HG02981 (cell line): ENCODE results near the gene PRODH2.

Source experiments
- ATAC-seq: cut with Tn5 transposase; IDR thresholded peaks from one replicate; pipeline ENCODE4 v1.9.1; 2021; ENCODE audit warnings: mild to moderate bottlenecking, moderate library complexity; ENCODE audit not compliant: unreplicated experiment

PRODH2 gene

GRCh38 chr19:35764432-35765315 lies 48.0 kb downstream of the PRODH2 start:
- no peak for ATAC-seq

DNA sequence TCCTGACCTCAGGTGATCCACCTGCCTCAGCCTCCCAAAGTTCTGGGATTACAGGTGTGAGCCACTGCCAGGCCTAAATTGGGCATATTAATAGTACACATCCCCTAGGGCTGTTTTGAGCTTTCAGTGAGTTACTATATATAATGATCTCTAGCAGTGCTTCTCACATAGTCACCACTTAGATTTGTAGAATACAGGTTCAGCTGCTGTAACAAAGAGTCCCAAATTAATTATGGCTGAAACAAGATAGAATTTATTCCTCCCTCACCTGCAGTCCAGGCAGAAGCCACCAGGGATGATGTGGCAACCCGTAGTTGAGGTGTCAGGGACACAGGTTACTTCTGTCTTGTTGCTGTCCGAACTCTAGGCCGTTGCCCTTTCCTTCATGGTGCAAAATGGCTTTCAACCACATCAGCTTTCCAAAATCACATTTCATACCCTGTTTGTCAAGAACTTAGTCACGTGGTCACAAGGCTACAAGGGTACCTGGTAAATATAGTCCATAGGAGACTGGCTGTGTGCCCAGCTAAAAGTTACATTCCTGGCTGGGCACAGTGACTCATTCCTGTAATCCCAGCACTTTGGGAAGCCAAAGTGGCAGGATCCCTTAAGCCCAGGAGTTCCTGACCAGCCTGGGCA lies 51.8 kb downstream of the PRODH2 start:
- no peak for ATAC-seq

DNA sequence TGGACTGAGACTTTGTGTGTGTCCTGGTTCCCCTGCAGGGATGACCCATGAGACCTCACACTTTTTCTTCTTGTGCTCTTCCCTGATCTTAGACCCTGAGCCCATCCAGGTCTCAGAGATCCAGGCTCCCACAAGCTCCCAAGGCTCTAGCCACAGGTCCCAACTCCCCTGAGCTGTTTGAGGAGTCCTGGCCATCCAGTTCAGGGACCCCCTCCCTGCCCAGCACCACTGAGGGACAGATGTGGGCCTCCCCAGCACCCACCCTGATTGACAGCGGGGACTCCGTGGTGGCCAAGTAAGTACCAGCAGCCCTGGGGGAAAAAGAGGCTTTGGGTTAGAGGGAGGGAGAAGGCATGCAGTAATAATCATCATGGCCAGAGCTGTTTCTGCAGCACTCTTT lies 52.9 kb downstream of the PRODH2 start:
- ATAC-seq = no peak

GRCh38 chr19:35757749-35758608 lies 54.7 kb downstream of the PRODH2 start, which contains the start of gene PROSER3:
PROSER3 (plus strand) TSS chr19:35758176; CDS start chr19:35758216, 40 bp downstream.
- peak; percentile 98 for ATAC-seq

- no peak for ATAC-seq
Measured at GRCh38 chr19:35757231-35757748, 55.4 kb downstream of the PRODH2 start.

- no peak for ATAC-seq
Measured at GRCh38 chr19:35756377-35757230, 56.0 kb downstream of the PRODH2 start, which contains the start of gene HSPB6. HSPB6 (minus strand) TSS chr19:35757029; CDS start chr19:35757008, 21 bp downstream.

GRCh38 chr19:35755550-35756376 lies 56.9 kb downstream of the PRODH2 start:
- no peak for ATAC-seq

DNA sequence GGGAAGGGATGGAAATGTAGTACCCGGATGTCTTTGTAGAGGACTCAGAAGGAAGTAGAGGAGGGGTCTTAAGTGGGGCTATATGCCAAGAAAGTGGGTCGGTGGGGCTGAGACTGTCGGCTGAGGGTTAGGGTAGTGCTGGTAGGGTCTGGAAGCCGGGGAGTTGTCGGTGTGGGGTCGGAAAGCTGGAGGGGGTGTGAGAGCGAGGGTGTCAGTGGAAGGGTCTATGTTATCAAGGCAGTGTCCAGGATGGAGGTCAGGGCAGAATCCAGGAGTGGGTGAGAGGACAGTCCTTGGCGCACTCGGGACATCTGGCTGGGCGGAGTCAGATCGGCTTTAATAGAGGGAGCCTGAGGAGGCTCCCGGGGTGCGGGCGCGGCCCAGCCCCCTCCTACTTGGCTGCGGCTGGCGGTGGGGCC lies 57.5 kb downstream of the PRODH2 start:
- ATAC-seq = no peak

DNA sequence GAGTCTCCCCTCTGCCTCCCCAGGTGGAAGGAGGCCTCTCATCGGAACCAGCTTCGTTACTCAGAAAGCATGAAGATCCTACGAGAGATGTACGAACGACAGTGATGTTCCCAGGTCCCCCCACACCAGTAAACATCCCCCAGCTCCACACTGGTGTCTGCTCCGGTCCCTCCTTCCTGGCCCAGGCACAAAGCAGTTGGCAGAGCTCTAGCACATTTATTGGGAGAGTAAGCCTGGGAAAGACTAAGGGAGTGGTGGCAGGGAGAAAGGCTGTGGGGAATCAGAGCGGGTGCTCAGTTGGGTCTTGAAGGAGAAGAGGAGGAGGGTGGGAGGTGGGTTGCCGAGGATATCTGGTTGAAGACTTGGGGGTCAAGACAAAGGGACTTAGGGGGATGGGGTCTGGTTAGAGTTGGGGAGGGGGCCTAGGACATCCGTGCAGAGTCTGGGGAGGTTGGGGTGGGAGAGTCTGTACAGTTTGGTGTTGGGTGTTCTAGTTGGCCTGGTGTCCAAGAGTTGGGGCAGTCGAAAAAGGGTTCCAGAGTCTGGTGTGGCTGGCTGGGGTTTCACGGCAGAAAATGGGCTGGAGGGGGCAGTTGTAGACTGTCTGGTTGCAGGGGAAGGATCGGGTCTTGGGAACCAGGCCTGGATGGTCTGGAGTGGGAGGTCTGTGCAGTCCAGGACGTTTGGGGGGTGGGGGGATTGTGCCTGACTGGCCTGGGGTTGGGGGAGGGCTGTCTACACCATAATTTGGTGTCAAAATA lies 58.1 kb downstream of the PRODH2 start:
- ATAC-seq = no peak

GRCh38 chr19:35753634-35754369 lies 58.8 kb downstream of the PRODH2 start:
- ATAC-seq = no peak

DNA sequence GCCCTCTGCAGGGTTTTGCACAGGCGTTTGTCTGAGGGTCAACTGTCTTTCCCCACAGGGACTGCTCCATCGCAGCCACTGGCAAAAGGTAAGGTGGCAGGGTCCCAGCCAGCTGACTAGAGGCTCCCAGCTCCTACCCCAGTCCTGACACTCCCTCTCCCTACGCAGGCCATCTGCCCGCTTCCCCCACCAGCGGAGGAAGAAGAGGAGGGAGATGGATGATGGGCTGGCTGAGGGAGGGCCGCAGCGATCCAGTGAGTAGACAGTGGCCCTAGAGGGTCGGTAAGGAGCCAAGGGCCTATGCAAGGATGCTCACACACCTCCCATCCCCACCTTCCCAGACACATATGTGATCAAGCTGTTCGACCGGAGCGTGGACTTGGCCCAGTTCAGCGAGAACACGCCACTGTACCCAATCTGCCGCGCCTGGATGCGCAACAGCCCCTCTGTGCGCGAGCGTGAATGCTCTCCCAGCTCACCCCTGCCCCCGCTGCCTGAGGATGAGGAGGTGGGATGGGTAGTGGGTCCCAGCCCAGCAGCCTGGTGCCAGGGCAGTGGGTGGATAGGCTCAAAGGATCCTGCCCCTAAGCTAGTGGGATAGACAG lies 59.8 kb downstream of the PRODH2 start:
- no peak for ATAC-seq

- no peak for ATAC-seq
Measured at GRCh38 chr19:35751839-35752745, 60.6 kb downstream of the PRODH2 start.

DNA sequence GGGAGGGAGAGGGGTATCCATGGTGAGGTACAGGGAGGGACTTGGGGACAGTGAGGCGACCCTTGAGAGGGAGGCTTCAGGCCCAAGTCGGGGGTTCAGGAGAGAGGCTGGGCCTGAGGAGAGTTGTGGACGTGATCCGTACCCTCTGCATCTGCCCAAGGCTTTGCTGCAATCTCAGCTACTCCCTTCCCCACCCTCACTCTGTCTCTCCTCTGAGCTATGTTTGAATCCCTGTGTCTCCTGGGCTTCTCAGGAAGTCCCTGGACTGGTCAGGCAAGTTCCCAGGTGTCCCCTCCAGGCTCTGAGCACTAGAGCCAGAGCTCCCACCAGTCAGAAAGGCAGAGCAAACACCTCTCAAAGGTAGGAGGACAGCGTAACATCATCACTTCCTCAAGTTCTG lies 62.5 kb downstream of the PRODH2 start:
- no peak for ATAC-seq
